ENCODE data around the gene HSPB6.
"Not testable (repeated sequence)": the region's sequence is repeated elsewhere in the genome, so short reads cannot be mapped to it uniquely, and the experiment has no call there.

HSPB6 gene

GRCh38 chr19:35756377-35757230 is at the start of gene HSPB6:
Gene HSPB6, minus strand, starts transcription at chr19:35757029. Its CDS starts 21 bp downstream, at chr19:35757008.
- no peak for DNase-seq

GRCh38 chr19:35806597-35806996 is 49.8 kb upstream of the HSPB6 start:
- no peak for DNase-seq

- DNase-seq: no peak
Observed at GRCh38 chr19:35805526-35806102, 48.8 kb upstream of the HSPB6 start.

- no peak for DNase-seq
Observed at GRCh38 chr19:35801828-35802227, 45.0 kb upstream of the HSPB6 start.

GRCh38 chr19:35797663-35798062 is 40.8 kb upstream of the HSPB6 start:
- DNase-seq: no peak

- DNase-seq: no peak
Observed at GRCh38 chr19:35796645-35797542, 40.1 kb upstream of the HSPB6 start.

GRCh38 chr19:35795564-35795963 is 38.7 kb upstream of the HSPB6 start:
- not testable (repeated sequence) for DNase-seq

GRCh38 chr19:35793381-35794165 is 36.7 kb upstream of the HSPB6 start:
- DNase-seq: no peak

GRCh38 chr19:35792888-35793287 is 36.1 kb upstream of the HSPB6 start:
- DNase-seq: no peak

- DNase-seq: no peak
Observed at GRCh38 chr19:35792312-35792711, 35.5 kb upstream of the HSPB6 start.

- DNase-seq: no peak
Observed at GRCh38 chr19:35791814-35792279, 35.0 kb upstream of the HSPB6 start.

- DNase-seq: no peak
Observed at GRCh38 chr19:35790981-35791813, 34.4 kb upstream of the HSPB6 start.

GRCh38 chr19:35789978-35790944 is 33.4 kb upstream of the HSPB6 start:
- no peak for DNase-seq

GRCh38 chr19:35789195-35789977 is 32.6 kb upstream of the HSPB6 start:
- no peak for DNase-seq

GRCh38 chr19:35788205-35788960 is 31.6 kb upstream of the HSPB6 start:
- DNase-seq: no peak

- DNase-seq: no peak
Observed at GRCh38 chr19:35787227-35787799, 30.5 kb upstream of the HSPB6 start.

- no peak for DNase-seq
Observed at GRCh38 chr19:35786299-35787160, 29.7 kb upstream of the HSPB6 start.

All from inflammatory macrophage treated with lipopolysaccharide for 1 hour (primary cell).